GM18909 (cell line): Measurements from ENCODE around the gene TNRC6B.
A peak's percentile ranks its signal among the peaks of the same experiment; 100 is the strongest.
"Not testable (repeated sequence)": the region's sequence is repeated elsewhere in the genome, so short reads cannot be mapped to it uniquely, and the experiment has no call there.

Source experiments
- ATAC-seq: cut with Tn5 transposase; IDR thresholded peaks from one replicate; pipeline ENCODE4 v1.9.1; 2021; ENCODE audit warnings: mild to moderate bottlenecking; ENCODE audit not compliant: unreplicated experiment, poor library complexity

Gene TNRC6B, protein sequence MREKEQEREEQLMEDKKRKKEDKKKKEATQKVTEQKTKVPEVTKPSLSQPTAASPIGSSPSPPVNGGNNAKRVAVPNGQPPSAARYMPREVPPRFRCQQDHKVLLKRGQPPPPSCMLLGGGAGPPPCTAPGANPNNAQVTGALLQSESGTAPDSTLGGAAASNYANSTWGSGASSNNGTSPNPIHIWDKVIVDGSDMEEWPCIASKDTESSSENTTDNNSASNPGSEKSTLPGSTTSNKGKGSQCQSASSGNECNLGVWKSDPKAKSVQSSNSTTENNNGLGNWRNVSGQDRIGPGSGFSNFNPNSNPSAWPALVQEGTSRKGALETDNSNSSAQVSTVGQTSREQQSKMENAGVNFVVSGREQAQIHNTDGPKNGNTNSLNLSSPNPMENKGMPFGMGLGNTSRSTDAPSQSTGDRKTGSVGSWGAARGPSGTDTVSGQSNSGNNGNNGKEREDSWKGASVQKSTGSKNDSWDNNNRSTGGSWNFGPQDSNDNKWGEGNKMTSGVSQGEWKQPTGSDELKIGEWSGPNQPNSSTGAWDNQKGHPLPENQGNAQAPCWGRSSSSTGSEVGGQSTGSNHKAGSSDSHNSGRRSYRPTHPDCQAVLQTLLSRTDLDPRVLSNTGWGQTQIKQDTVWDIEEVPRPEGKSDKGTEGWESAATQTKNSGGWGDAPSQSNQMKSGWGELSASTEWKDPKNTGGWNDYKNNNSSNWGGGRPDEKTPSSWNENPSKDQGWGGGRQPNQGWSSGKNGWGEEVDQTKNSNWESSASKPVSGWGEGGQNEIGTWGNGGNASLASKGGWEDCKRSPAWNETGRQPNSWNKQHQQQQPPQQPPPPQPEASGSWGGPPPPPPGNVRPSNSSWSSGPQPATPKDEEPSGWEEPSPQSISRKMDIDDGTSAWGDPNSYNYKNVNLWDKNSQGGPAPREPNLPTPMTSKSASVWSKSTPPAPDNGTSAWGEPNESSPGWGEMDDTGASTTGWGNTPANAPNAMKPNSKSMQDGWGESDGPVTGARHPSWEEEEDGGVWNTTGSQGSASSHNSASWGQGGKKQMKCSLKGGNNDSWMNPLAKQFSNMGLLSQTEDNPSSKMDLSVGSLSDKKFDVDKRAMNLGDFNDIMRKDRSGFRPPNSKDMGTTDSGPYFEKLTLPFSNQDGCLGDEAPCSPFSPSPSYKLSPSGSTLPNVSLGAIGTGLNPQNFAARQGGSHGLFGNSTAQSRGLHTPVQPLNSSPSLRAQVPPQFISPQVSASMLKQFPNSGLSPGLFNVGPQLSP (N-terminal part only)

DNA sequence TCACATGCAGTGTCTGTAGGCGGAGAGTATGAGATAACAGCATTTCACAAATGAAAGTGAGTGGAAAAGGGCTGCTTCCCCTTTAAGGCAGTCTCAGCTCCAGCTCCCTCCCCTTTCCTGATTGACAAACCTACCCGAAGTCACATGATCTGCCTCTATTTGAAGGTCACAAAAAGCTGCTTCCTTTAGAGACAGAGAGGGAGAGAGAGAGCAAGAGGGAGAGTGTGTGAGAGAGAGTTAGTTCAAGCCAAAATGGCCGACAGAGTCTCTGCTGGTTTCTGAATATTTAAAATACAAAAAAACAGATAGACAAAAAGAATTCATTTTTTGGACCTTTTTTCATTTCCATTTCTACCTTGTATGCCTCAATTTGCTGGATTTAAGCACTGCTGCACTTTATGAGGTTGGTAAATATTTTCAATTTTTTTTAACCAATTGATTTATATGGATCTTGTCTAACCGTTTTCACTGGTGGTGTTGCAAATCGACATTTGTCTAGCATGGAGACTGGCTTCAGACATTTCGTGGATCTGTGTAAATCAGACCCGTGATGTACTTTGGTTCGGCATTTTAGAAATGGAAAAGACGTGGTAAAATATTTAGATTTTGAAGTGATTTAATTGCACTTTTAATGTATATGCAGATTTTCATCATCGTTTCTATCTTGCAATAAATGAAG lies at the start of gene TNRC6B:
TSS of gene TNRC6B (plus strand) at position 188 of the 679 bp plus-strand sequence. CDS start at position 399, 211 bp downstream.
- ATAC-seq: peak; percentile 93

DNA sequence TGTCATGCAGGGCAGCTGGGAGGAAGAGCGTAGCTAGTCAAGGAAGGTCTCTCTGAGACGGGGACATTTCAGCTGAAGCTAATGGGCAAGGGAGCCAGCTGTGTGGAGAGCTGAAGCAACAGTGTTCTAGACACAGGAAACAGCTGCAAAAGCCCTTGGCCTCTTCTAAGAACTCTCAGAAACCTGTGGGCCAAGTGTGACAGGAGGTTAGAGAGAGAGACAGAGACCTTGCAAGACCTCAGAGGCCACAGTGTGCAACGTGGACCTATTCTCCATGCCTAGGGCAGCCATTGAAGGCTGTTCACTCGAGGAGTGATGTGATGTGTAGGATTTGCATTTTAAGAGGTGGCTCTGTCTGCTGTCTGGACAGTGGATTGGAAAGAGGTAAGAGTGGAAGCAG lies 48.7 kb upstream of the TNRC6B start:
- peak; percentile 47 for ATAC-seq

DNA sequence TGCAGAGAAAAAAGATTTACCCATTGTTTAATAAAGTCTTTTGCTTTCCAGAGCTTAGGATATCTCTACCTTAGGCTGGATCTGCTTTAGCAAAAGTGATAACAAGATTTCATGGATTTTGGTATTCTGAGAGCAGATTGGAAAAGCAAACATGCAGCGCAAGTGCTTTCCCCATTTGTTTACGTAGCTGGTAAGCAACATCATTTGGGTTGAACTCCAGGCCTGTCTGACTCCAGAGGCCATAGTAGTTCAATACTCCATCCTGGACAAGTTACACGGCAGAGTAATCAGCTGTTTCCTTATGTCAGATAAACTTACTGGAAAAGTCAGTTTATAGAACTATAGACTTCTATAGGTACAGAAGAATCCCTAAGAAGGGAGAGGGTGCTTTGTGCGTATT lies 40.6 kb upstream of the TNRC6B start:
- no peak for ATAC-seq

DNA sequence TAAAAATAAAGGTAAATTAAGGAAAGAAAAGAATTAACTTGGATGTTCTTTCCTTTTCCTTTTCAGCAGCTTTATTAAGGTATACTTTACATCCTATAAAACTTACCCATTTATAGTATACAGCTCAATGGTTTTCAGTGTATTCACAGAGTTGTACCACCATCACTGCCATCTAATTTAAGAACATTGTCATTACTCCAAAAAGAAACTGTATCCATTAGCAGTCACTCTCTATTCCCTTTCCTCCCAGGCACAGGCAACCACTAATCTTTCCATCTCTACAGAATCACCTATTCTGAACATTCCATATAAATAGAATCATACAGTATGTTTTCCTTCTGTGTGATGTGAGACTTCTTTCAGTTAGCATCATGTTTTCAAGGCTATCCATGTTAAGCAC lies 38.9 kb upstream of the TNRC6B start:
- no peak for ATAC-seq

DNA sequence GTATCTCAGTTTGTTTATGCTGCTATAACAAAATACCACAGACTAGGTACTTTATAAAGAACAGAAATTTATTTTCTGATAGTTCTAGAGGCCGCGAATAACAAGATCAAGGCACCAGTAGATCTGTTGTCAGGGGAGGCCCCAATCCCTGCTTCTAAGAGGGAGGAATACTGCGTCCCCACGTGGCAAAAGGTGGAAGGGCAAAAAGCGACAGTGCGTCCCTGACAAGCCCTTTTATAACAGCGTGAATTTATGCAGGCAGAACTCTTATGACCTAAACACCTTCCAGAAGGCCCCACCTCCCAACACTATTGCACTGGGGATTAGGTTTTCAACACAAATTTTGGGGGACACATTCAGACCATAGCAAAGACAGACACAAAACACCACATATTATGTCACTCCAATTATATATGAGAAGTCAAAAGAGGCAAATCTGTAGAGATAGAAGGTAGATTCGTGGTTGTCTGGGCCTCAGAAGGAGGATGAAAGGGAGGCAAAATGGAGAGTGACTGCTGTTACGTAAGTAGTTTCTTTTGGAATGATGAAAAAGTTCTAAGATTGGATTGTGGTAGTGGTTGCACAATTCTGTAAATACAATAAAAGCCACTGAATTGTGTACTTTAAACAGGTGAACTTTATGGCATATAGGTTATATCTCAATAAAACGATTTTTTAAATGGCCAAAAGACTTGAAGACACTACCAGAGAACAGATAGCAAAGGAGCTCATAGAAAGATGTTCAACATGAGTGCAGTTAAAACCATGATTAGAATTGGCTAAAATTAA lies 30.1 kb upstream of the TNRC6B start:
- no peak for ATAC-seq

DNA sequence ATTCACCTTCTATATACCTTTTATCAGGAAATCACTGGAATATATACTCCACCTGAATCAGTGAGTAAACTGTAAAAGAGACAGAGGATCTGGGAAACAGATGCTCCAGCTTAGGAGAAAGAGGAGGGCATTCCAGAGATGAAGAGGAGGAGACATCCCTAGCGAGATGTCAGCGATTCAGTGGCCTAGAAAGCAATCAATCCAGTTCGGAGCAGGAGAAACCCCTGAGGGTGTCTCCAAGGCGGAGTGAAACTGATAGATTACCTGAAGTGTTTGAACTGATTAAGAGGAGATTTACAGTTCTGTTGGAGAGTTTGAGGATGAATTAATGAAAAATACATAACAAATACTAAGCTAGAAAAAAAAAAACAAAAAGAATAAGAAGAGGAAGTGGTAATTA lies 24.5 kb upstream of the TNRC6B start:
- no peak for ATAC-seq

DNA sequence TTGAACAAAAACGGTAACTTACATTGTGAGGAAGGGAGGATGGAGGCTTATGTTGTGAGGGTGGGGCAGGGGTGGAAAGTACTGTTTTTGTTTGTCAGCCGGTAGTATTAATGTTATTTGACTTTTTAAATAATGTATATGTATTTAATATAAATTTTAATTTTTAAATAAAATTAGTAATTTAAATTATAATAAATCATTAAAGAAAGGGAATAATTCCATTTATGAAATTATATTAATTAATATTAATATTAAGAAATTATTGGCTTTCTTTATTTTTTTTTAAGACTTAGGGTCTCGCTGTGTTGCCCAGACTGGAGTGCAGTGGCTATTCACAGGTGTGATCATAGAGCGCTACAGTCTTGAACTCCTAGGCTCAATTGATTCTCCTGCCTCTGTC lies 24.0 kb upstream of the TNRC6B start:
- ATAC-seq: no peak

DNA sequence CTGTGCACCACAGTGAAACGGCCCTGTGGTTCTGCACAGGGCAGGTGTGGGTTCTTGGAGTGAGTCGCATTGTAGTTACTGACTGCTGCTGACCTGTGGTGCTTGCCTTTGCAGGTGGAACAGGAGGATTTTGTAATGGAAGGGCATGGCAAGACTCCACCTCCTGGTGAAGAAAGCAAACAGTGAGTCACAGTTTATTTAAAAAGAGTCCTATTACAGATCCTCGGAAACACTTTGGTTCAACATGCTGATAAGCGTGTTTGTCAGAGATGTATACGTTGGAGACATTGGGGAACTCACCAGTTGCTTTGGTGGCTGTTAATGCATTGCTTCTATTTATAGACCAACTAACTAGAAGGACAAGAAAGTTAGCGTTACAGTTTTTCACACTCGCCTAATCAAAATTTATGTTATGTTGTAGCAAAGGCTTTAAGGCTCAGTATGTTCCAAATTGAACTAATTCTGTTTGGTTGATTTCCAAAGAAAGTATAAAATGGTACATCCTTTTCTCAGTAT lies 21.7 kb upstream of the TNRC6B start:
- ATAC-seq: no peak

DNA sequence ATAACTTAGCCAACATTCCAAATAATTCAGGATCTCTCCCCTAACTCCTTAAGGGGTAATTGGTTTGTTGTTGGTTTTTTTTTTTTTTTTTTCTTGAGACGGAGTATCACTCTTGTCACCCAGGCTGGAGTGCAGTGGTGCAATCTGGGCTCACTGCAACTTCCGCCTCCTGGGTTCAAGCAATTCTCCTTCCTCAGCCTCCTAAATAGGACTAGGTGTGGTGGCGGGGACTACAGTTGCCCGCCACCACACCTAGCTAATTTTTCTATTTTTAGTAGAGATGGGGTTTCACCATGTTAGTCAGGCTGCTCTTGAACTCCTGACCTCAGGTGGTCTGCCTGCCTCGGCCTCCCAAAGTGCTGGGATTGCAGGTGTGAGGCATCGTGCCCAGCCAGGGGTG lies 21.0 kb upstream of the TNRC6B start:
- ATAC-seq: not testable (repeated sequence)

DNA sequence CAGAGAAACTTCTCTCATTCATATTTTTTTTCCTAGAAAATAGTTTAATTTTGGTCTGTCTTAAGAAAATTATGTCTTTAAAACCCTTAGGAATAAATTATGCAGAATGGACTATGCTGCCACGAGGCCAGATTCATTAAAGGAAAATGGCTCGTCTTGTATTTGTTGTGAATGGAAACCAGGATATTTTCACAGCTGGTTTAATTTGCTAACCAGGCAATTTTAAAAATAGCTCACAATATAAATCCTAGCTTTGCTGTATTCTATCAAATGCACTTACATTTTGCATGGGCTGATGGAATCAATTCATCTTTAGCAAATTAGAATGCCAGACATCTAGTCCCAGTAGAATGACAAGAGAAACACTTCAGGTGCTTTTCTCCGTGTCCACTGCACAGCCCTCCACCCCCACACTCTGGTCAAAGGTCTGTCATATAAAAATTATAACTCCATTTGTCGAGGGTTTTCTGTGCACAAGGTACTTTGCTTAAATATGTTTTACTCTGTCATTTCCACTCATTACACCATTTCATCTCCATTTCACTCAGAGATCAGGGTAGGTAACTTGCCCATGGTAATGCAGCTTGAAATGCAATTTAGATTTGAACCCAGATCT lies 20.3 kb upstream of the TNRC6B start:
- ATAC-seq: no peak

DNA sequence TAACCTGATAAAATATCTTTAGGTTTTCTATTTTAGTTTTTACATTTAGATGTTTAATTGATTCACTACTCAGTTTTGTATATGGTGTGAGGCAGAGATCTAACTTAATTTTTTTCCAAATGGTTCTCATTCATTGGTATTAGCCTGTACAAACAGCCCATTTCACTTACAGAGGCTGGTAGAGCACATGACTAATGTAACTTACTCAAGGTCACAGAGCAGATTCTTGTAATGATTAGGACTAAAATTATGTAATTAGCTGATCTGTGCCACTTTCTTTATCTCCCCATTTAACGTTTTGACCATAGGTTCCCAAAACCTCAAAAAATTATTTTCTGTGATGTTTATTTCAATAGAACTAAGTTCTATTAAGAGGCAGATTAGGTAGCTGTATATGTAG lies 16.5 kb upstream of the TNRC6B start:
- ATAC-seq: no peak

DNA sequence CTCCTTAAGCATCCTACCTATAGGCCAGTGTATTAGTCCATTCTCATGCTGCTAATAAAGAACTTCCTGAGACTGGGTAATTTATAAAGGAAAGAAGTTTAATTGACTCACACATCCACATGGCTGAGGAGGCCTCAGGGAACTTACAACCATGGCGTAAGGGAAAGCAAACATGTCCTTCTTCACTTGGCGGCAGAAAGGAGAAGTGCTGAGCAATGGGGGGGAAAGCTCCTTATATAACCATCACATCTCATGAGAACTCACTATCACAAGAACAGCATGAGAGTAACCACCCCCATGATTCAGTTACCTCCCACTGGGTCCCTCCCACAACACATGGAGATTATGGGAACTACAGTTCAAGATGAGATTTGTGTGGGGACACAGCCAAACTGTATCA lies 12.2 kb upstream of the TNRC6B start:
- ATAC-seq: not testable (repeated sequence)

DNA sequence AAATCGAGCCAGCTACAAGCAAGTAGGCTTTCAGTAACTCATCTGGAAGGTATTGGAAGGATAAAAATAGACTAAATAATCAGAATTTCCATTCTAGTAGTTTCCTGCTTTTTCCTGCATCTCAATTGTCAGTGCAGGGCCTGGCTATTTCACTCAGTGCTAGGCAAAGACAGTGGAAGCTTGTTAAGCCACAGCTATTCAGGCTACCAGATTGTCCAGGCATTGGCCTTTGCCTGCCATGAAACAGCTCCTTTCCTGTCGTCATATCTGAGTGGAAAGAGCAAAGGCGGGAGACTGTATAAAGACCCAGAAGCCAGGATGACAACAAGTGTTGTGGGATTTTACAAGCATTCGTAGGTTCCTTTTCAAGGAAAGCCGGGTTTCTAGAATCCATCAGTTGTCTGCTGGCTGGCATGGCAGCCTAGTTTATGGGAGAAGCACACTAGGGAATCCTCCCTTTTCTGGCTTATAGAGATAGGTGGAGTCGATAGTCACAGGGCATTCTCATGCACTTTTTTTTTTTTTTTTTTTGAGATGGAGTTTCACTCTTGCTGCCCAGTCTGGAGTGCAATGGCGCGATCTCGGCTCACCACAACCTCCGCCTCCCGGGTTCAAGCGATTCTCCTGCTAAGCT lies 2.0 kb upstream of the TNRC6B start:
- no peak for ATAC-seq

DNA sequence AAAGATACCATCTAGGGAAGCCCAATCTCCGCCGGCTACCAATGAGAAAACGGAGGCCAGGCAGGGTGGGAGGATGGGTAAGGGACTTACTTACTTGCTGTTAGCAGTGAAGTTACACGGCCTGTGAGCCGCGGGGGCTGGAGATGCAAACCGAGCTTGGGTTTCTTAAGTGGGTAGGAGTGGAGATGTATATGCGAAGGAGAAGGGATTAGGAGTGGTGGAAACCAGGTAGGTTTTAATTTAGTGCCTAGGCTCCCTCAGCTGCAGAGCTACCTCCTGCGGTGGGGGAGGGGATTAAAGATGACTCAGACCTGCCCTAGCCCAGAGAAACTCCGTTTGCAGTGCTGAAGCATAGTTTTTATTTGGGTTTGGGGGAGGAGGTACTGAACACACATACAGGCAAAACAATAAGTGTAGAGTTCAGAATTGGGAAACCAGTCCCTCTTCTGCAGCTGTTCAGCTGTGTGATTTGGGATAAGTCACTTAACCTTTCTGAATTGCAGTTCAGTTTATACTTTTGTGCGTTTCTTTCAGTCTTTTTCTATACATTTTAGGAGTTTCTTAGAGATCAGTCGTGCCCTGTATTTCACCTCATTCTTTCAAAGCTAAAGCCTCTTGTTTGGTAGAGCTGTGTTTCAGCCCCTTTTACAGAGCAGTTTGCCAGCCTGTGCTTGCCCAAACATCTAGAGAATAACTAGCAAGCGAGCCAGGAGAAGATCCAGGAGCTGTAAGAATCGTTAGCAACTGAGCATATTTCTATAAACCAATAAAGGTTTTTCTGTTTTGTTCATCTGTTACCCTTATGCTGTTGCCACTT lies 596 bp upstream of the TNRC6B start:
- ATAC-seq: no peak

DNA sequence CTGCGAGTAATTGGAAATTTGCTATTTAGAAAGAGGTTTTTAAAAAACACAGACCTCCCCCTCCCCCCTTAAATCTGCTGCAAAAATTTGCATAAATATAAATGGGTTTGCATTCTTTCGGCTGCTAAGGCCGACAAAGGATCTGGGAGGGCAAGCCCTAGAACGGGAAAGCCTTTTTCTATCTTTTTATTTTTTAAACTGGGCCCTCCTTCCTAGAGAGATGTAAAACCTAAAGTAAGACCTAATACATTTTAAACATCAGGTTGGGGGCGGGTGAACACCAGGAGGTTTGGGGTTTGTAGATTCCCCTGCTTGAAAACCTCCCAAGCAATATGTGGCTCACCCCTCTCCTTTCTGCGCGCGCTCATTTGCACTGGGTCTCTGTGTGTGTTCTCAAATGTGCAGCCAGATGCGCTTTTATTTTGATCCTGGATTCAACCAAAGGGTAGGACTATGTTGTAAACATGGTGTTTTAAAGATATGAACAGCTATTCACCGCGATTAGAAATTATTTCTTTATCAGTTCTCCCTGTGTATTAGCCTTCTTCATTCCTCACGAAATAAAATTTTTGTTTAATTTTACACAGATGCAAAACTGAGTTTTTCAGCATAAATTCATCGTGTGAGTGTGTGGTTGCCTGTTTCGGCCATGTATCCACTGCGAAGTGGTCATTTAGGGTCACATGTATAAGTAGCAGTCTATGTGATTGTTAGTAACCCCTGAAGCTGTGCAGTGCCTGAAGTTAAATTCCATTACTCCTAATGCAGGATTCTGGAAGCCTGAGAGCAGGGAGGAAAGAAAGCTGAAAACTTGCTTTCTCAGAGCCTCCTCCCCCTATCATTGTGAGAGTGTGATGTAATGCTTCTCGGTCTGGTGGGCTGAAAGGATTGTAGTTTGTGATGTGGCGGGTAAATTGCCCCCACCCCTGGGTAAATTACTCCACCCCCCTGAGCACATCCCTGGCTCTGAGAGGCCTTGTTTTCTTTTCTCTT lies 988 bp downstream of the TNRC6B start:
- no peak for ATAC-seq

DNA sequence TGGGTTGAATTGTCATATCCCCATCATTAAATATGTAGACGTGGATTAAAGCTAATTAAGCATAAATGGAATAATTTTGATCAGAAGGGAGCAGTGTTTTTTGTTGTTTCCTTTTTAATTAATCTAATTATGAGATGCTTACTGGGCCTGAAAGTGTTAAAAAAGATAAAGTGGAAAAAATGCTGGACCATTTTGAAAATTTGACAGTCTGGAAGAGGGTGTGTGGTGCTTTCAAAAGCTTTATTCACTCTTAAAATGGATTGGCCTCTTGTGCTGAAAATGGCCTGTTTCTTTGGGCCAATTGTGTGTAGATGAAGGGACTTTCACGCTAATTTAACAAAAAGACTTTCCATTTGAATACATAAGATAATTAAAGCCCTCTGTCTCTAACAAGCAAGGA lies 1.8 kb downstream of the TNRC6B start:
- no peak for ATAC-seq
